ENCODE measurements around the gene RALBP1.
"Not testable (repeated sequence)": the region's sequence is repeated elsewhere in the genome, so short reads cannot be mapped to it uniquely, and the experiment has no call there.

Gene RALBP1

DNA sequence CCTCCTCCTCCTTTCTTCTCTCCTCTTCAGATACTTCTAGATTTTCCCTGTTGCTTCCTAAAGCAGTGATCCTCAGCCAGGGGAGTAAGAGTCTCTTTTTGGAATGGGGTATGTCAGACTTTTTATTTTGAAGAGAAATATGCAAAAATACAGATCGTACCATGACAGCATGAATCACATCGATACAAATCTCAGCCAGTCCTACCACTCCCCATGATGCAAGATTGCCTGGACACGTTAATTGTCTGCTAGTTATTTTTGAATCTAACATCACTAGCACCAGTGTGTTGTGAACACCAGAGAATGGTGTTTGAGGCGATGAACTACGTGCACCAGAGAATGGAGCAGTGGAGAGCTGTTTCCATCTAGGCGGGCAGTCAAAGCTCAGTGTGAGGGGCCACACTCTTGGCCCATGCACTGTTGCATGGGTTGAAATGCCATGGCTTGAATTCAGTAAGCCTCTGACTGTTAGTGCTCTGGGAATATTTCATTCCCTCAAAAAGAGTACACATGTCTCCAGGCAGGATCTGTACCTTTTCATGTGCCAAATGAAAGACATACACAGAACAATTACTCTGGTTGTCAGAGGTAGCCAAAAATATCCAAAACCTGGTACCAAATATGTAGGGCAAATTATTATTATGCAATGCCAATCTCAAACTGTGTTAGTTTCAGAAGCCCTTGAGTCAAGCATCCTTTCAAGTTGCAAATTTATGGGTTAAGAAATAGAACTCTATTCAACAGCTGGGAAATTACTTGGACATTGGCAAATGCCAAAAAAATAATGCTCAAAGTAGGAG lies 46.3 kb upstream of the RALBP1 start:
- no peak overlapping the region for H3K4me2 ChIP-seq (ENCODE audit: low read depth, low read length, poor library complexity, severe bottlenecking)
- no peak overlapping the region for H3K9ac ChIP-seq (ENCODE audit: low read depth, low read length, poor library complexity, severe bottlenecking)
- no peaks in the 10 kb centered on the region for H3K9me2 ChIP-seq (replicated peaks; ENCODE audit: low read depth, low read length)
- H3K9me3 ChIP-seq (ENCODE audit: insufficient read depth, low read depth, low read length): no peaks in the 10 kb centered on the region
- no peaks in the 10 kb centered on the region for H3K27me3 ChIP-seq (ENCODE audit: insufficient read depth, low read length, poor library complexity, severe bottlenecking)
- no peak overlapping the region for H2AFZ ChIP-seq (ENCODE audit: low read length)
- no peak overlapping the region for H3K4me3 ChIP-seq (ENCODE audit: low read length, poor library complexity, severe bottlenecking)
- no peaks in the 10 kb centered on the region for H3K4me1 ChIP-seq (ENCODE audit: insufficient read depth, low read length, poor library complexity, severe bottlenecking)
- H3K79me2 ChIP-seq (ENCODE audit: insufficient read depth, low read length): no peaks in the 10 kb centered on the region
- no peaks in the 10 kb centered on the region for H4K20me1 ChIP-seq (ENCODE audit: insufficient read depth, low read length, poor library complexity, severe bottlenecking)
- no peaks in the 10 kb centered on the region for H3F3A ChIP-seq (ENCODE audit: low read depth)
- H3K36me3 ChIP-seq (ENCODE audit: insufficient read depth, low read length): no peaks in the 10 kb centered on the region
- TF ChIP-seq EZH2phosphoT487 (IDR thresholded peaks at IDR 0.05; ENCODE audit: borderline replicate concordance): no peak
- TF ChIP-seq, protein P1, sequence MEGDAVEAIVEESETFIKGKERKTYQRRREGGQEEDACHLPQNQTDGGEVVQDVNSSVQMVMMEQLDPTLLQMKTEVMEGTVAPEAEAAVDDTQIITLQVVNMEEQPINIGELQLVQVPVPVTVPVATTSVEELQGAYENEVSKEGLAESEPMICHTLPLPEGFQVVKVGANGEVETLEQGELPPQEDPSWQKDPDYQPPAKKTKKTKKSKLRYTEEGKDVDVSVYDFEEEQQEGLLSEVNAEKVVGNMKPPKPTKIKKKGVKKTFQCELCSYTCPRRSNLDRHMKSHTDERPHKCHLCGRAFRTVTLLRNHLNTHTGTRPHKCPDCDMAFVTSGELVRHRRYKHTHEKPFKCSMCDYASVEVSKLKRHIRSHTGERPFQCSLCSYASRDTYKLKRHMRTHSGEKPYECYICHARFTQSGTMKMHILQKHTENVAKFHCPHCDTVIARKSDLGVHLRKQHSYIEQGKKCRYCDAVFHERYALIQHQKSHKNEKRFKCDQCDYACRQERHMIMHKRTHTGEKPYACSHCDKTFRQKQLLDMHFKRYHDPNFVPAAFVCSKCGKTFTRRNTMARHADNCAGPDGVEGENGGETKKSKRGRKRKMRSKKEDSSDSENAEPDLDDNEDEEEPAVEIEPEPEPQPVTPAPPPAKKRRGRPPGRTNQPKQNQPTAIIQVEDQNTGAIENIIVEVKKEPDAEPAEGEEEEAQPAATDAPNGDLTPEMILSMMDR (conservative IDR thresholded peaks at IDR 0.05; ENCODE audit: low read length): no peak

DNA sequence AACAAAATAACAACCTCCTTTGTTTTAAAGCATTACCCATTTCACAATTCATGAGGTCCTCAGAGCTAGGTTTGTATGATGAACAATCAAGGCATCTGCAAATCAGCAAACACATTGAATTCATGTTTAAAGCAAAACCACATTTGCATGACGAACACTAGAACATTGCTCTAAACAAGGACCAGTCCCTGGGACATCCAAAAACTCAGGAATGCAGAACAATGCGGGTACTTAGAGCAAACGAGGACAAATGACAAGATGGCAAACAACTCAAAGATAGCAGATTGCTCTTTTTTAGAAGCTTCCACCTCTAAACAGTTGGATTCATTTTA lies 45.7 kb upstream of the RALBP1 start:
- TF ChIP-seq EZH2phosphoT487 (IDR thresholded peaks at IDR 0.05; ENCODE audit: borderline replicate concordance): no peak
- no peak overlapping the region for H3K4me2 ChIP-seq (ENCODE audit: low read depth, low read length, poor library complexity, severe bottlenecking)

DNA sequence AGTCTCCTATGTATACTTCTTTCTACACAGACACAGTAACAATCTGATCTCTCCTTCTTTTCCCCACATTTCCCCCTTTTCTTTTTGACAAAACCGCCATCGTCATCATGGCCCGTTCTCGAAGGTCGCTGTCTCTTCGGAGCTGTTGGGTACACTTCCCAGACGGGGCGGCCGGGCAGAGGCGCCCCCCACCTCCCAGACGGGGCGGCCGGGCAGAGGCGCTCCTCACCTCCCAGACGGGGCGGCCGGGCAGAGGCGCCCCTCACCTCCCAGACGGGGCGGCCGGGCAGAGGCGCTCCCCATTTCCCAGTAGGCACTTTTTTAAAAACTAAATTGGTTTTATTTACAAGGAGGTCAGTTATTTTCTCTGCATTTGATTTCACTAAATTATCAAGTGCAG lies 45.0 kb upstream of the RALBP1 start:
- not testable (repeated sequence) for H3K4me3 ChIP-seq (ENCODE audit: low read length, poor library complexity, severe bottlenecking); H3F3A ChIP-seq (ENCODE audit: low read depth); H3K79me2 ChIP-seq (ENCODE audit: insufficient read depth, low read length); H3K4me2 ChIP-seq (ENCODE audit: low read depth, low read length, poor library complexity, severe bottlenecking); H2AFZ ChIP-seq (ENCODE audit: low read length); H3K4me1 ChIP-seq (ENCODE audit: insufficient read depth, low read length, poor library complexity, severe bottlenecking); H3K27me3 ChIP-seq (ENCODE audit: insufficient read depth, low read length, poor library complexity, severe bottlenecking); H4K20me1 ChIP-seq (ENCODE audit: insufficient read depth, low read length, poor library complexity, severe bottlenecking); H3K36me3 ChIP-seq (ENCODE audit: insufficient read depth, low read length); H3K9me2 ChIP-seq (replicated peaks; ENCODE audit: low read depth, low read length); H3K9ac ChIP-seq (ENCODE audit: low read depth, low read length, poor library complexity, severe bottlenecking); H3K9me3 ChIP-seq (ENCODE audit: insufficient read depth, low read depth, low read length)

More for the DNA sequence above, 45.7 kb upstream of the RALBP1 start:
- Histone ChIP-seq H3K9ac (ENCODE audit: low read depth, low read length, poor library complexity, severe bottlenecking) (no peak overlapping the region), H4K20me1 (ENCODE audit: insufficient read depth, low read length, poor library complexity, severe bottlenecking) (no peaks in the 10 kb centered on the region), H3F3A (ENCODE audit: low read depth) (no peaks in the 10 kb centered on the region), H3K79me2 (ENCODE audit: insufficient read depth, low read length) (no peaks in the 10 kb centered on the region), H3K27me3 (ENCODE audit: insufficient read depth, low read length, poor library complexity, severe bottlenecking) (no peaks in the 10 kb centered on the region), H3K9me2 (replicated peaks; ENCODE audit: low read depth, low read length) (no peaks in the 10 kb centered on the region), H3K9me3 (ENCODE audit: insufficient read depth, low read depth, low read length) (no peaks in the 10 kb centered on the region), H3K4me3 (ENCODE audit: low read length, poor library complexity, severe bottlenecking) (no peak overlapping the region), H2AFZ (ENCODE audit: low read length) (no peak overlapping the region), H3K36me3 (ENCODE audit: insufficient read depth, low read length) (no peaks in the 10 kb centered on the region), H3K4me1 (ENCODE audit: insufficient read depth, low read length, poor library complexity, severe bottlenecking) (no peaks in the 10 kb centered on the region)

DNA sequence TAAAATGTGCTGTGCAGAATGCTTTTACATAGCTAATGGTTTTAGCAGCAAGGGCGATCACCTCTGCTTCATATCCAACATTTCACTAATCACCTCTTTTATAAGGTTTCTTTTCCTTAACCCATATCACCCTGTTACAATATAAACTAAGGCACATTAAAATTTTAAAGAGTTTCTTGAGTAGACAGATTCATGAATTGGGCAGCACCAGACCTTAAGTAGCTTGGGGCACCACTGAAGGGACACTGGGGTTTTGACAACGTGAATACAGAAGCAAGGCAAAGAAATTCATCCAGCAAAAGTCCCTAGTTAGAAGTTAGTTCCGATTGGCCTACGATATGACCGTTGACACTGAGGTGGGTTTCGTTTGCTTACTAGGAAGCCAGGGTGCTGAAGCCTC lies 44.0 kb upstream of the RALBP1 start:
- Histone ChIP-seq H3K79me2 (ENCODE audit: insufficient read depth, low read length) (no peaks in the 10 kb centered on the region), H4K20me1 (ENCODE audit: insufficient read depth, low read length, poor library complexity, severe bottlenecking) (no peaks in the 10 kb centered on the region), H3K9me2 (replicated peaks; ENCODE audit: low read depth, low read length) (no peaks in the 10 kb centered on the region), H3K4me1 (ENCODE audit: insufficient read depth, low read length, poor library complexity, severe bottlenecking) (no peaks in the 10 kb centered on the region), H3F3A (ENCODE audit: low read depth) (no peaks in the 10 kb centered on the region), H3K4me3 (ENCODE audit: low read length, poor library complexity, severe bottlenecking) (no peak overlapping the region), H3K9me3 (ENCODE audit: insufficient read depth, low read depth, low read length) (no peaks in the 10 kb centered on the region), H3K9ac (ENCODE audit: low read depth, low read length, poor library complexity, severe bottlenecking) (no peak overlapping the region), H3K4me2 (ENCODE audit: low read depth, low read length, poor library complexity, severe bottlenecking) (no peak overlapping the region), H3K36me3 (ENCODE audit: insufficient read depth, low read length) (no peaks in the 10 kb centered on the region), H2AFZ (ENCODE audit: low read length) (no peak overlapping the region), H3K27me3 (ENCODE audit: insufficient read depth, low read length, poor library complexity, severe bottlenecking) (no peaks in the 10 kb centered on the region)
- TF ChIP-seq EZH2phosphoT487 (IDR thresholded peaks at IDR 0.05; ENCODE audit: borderline replicate concordance): no peak
- TF ChIP-seq, protein P1 (conservative IDR thresholded peaks at IDR 0.05; ENCODE audit: low read length): no peak

DNA sequence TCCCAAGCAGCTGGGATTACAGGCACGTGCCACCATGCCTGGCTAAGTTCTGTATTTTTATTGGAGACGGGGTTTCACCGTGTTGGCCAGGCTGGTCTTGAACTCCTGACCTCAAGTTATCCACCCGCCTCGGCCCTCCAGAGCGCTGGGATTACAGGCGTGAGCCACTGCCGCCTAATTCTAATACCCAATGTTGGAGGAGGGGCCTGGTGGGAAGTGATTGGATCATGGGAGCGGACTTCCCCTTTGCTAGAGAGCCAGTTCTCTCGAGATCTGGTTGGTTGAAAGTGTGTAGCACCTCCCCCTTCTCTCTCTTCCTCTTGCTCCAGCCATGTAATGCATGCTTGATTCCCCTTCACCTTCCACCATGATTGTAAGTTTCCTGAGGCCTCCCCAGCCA lies 42.2 kb upstream of the RALBP1 start:
- H2AFZ ChIP-seq (ENCODE audit: low read length); H3K9me3 ChIP-seq (ENCODE audit: insufficient read depth, low read depth, low read length); H3K4me1 ChIP-seq (ENCODE audit: insufficient read depth, low read length, poor library complexity, severe bottlenecking); H3K4me3 ChIP-seq (ENCODE audit: low read length, poor library complexity, severe bottlenecking); H3F3A ChIP-seq (ENCODE audit: low read depth); H3K9ac ChIP-seq (ENCODE audit: low read depth, low read length, poor library complexity, severe bottlenecking); H3K4me2 ChIP-seq (ENCODE audit: low read depth, low read length, poor library complexity, severe bottlenecking); H3K36me3 ChIP-seq (ENCODE audit: insufficient read depth, low read length); H4K20me1 ChIP-seq (ENCODE audit: insufficient read depth, low read length, poor library complexity, severe bottlenecking); H3K9me2 ChIP-seq (replicated peaks; ENCODE audit: low read depth, low read length); H3K79me2 ChIP-seq (ENCODE audit: insufficient read depth, low read length); H3K27me3 ChIP-seq (ENCODE audit: insufficient read depth, low read length, poor library complexity, severe bottlenecking): not testable (repeated sequence)

Data from Loucy (cell line).